ENCODE data around the gene SLC2A1. TPM values are rescaled to one million over a fixed set of nuclear protein-coding genes. Genes with fewer than 3 reads are reported as not detected.

Gene SLC2A1
- total and polyA plus RNA-seq, 9 of the 15 experiments (the other 6 are each of a cell fraction or from before 2014, with no cell fraction given): 12.6 to 153 (median 48.0) TPM

DNA sequence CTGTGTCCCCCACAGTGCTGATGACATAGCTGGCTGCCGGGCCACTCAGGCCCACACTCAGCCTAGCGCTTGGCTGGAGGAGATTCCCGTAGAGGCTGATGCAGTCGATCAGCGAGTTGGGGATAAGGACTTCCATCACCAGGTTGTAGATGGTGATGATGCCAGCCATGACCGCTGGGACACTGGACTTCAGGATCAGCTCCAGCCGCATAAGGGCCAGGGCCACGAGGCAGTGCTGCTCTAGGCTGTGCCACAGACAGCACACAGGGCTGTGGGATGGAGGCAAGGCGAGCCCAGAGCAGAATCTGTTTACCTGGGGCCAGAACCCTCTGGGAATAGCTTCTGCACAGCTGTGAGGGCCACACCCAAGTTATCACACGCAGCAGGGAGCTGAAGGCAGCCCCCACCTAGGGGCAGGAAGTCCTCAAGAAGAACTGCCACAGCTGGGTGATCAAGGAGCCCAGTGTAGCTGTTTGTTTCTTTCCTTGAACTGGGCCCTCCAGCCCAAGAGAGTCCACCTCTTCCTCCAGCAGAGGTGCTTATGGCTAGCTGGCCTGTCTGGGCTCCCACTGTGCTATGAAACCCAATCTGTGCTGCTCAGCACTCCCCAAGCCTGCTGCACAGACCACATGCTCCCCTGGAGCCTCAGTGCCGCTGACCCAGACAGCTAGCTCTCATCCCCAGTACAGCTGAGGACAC, 6.2 kb downstream of the SLC2A1 start (continued):
- TF ChIP-seq, protein P1, sequence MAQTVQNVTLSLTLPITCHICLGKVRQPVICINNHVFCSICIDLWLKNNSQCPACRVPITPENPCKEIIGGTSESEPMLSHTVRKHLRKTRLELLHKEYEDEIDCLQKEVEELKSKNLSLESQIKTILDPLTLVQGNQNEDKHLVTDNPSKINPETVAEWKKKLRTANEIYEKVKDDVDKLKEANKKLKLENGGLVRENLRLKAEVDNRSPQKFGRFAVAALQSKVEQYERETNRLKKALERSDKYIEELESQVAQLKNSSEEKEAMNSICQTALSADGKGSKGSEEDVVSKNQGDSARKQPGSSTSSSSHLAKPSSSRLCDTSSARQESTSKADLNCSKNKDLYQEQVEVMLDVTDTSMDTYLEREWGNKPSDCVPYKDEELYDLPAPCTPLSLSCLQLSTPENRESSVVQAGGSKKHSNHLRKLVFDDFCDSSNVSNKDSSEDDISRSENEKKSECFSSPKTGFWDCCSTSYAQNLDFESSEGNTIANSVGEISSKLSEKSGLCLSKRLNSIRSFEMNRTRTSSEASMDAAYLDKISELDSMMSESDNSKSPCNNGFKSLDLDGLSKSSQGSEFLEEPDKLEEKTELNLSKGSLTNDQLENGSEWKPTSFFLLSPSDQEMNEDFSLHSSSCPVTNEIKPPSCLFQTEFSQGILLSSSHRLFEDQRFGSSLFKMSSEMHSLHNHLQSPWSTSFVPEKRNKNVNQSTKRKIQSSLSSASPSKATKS (CRISPR knock-in tag; IDR thresholded peaks at IDR 0.05): no peak
- TF ChIP-seq EGR1 (conservative IDR thresholded peaks at IDR 0.05) (no peak), TCF7L2 (IDR thresholded peaks at IDR 0.05; ENCODE audit: low read depth, low read length) (no peak), EP400 (IDR thresholded peaks at IDR 0.05) (peak; percentile 19; the same call in 1 of the 2 replicates), MCM3 (IDR thresholded peaks at IDR 0.05) (no peak), PTBP1 (IDR thresholded peaks at IDR 0.05; ENCODE audit: low read depth, low read length) (0 out of 2 replicates have a peak, but pooled peaks have one; percentile 31), ZNF780A (CRISPR knock-in tag; IDR thresholded peaks at IDR 0.05) (no peak), PATZ1 (CRISPR knock-in tag; IDR thresholded peaks at IDR 0.05; ENCODE audit: borderline replicate concordance) (no peak), ZNF609 (CRISPR knock-in tag; IDR thresholded peaks at IDR 0.05; ENCODE audit: borderline replicate concordance) (no peak), KAT2B (IDR thresholded peaks at IDR 0.05; ENCODE audit: low read depth, low read length) (no peak), SP2 (IDR thresholded peaks at IDR 0.05; ENCODE audit: extremely low read depth, low read depth, low read length, poor library complexity, severe bottlenecking) (no peak), EWSR1 (IDR thresholded peaks at IDR 0.05; ENCODE audit: borderline replicate concordance, low read depth, partially characterized antibody) (no peak), ZNF212 (CRISPR knock-in tag; IDR thresholded peaks at IDR 0.05) (no peak)
- TF ChIP-seq, protein P2, sequence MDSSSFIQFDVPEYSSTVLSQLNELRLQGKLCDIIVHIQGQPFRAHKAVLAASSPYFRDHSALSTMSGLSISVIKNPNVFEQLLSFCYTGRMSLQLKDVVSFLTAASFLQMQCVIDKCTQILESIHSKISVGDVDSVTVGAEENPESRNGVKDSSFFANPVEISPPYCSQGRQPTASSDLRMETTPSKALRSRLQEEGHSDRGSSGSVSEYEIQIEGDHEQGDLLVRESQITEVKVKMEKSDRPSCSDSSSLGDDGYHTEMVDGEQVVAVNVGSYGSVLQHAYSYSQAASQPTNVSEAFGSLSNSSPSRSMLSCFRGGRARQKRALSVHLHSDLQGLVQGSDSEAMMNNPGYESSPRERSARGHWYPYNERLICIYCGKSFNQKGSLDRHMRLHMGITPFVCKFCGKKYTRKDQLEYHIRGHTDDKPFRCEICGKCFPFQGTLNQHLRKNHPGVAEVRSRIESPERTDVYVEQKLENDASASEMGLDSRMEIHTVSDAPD (CRISPR knock-in tag; IDR thresholded peaks at IDR 0.05): no peak
